Body of pancreas (tissue), 4 donors: ENCODE data around the gene BICD2. TPM values are rescaled to one million over a fixed set of nuclear protein-coding genes. Genes with fewer than 3 reads are reported as not detected.
"Not testable (repeated sequence)": the region's sequence is repeated elsewhere in the genome, so short reads cannot be mapped to it uniquely, and the experiment has no call there.

ENCODE experiments used
- ATAC-seq: fragments of 150-250 bp; one replicate; pipeline ENCODE4 v1.9.1; 2016
- DNase-seq, 4 donors: peaks; one replicate each; pipeline ENCODE4 v3.0.0-alpha.2; 2019
- H3K27ac ChIP-seq, 4 donors: fragments of 200-600 bp; sonication (generic); 1 replicate in 3 of 4; 2 replicates in 1 of 4; pipeline versions ENCODE4 v1.5.1 to v1.6.1; 2016 to 2019; ENCODE audit warnings: mild to moderate bottlenecking in 1 of 4, mixed read lengths in 1 of 4, moderate library complexity in 1 of 4
- H3K27me3 ChIP-seq, 2 donors: fragments of 200-600 bp; sonication (generic); one replicate each; pipeline ENCODE4 v1.6.0; 2016; ENCODE audit warnings: mild to moderate bottlenecking in 1 of 2
- H3K36me3 ChIP-seq, 2 donors: fragments of 200-600 bp; sonication (generic); replicated peaks in 1 of 2; 2 replicates each; pipeline ENCODE4 v1.5.1; 2016; ENCODE audit warnings: low read depth in 2 of 2; ENCODE audit not compliant: insufficient read depth in 1 of 2
- H3K4me1 ChIP-seq: fragments of 200-600 bp; sonication (generic); one replicate; pipeline ENCODE4 v1.6.0; 2016
- H3K4me3 ChIP-seq, 2 donors: fragments of 200-600 bp; sonication (generic); 1 replicate in 1 of 2; 2 replicates in 1 of 2; pipeline ENCODE4 v1.5.1; 2016 to 2019
- H3K9me3 ChIP-seq, 3 donors: fragments of 200-600 bp; sonication (generic); 1 replicate in 2 of 3; 2 replicates in 1 of 3; pipeline ENCODE4 v1.5.1; 2016
- CTCF ChIP-seq, 7 experiments: fragments of 450-650 bp in 4 of 7; fragments of 200-600 bp in 3 of 7; sonication (generic) in 3 of 7; IDR thresholded peaks; one replicate each; pipeline ENCODE4 v1.5.1; 2016 to 2019; ENCODE audit warnings: antibody characterized with exemption in 7 of 7
- POLR2A ChIP-seq, 3 donors: fragments of 450-650 bp; IDR thresholded peaks; one replicate each; pipeline ENCODE4 v1.6.1; 2016; ENCODE audit warnings: antibody characterized with exemption in 3 of 3, mild to moderate bottlenecking in 2 of 3
- WGBS, 2 donors: methylation state at CpG; one replicate each; pipeline ENCODE4 v1.1.5; 2017; 5-methylcytosine and 5-hydroxymethylcytosine counted together
- intact Hi-C: fragments of 100-400 bp; cut with DNase I; formaldehyde crosslinking; loops from one replicate; pipeline ENCODE4 v1.15.1; 2023
- total RNA-seq, 2 donors: library from RNA; depleted of rRNA; stranded (reverse); fragments of >200 nt; gene quantifications; one replicate each; pipeline ENCODE4 v1.1.0, GENCODE V29; 2016

The BICD2 gene
- total RNA-seq, 2 donors from 2014 or later: 16.1 to 16.8 TPM

- no peak for TF ChIP-seq CTCF (IDR thresholded peaks at IDR 0.05)
- no peak for TF ChIP-seq POLR2A (IDR thresholded peaks at IDR 0.05)
- Histone ChIP-seq H3K4me1 (peaks cover 28% of the 10 kb centered on the region), H3K27ac (no peak overlapping the region), H3K4me3 (no peak overlapping the region), H3K36me3 (no peaks in the 10 kb centered on the region), H3K27me3 (peaks cover 0 to 40% of the 10 kb centered on the region in 2 donors), H3K9me3 (no peaks in the 10 kb centered on the region)
- DNase-seq: no peak
- ATAC-seq: no peak
- intact Hi-C loops: no loop called here
- WGBS, 2 donors: 11 to 25% methylated on average over 19 to 44 of the region's 44 CpGs
These were observed 42.6 kb upstream of the BICD2 start for GRCh38 chr9:92807031-92807756.

GRCh38 chr9:92804727-92805126 is 40.1 kb upstream of the BICD2 start:
- H3K4me3 ChIP-seq: no peak overlapping the region
- no peak overlapping the region for H3K27ac ChIP-seq
- ATAC-seq: no peak
- 71 to 74% methylated on average over 6 of the region's 6 CpGs for WGBS, 2 donors
- intact Hi-C loops: no loop called here
- TF ChIP-seq POLR2A (IDR thresholded peaks at IDR 0.05) (no peak), CTCF (IDR thresholded peaks at IDR 0.05) (no peak)
- no peaks in the 10 kb centered on the region for H3K9me3 ChIP-seq
- H3K27me3 ChIP-seq: peaks cover 0 to 25% of the 10 kb centered on the region in 2 donors
- DNase-seq: no peak
- peaks cover 27% of the 10 kb centered on the region for H3K4me1 ChIP-seq
- H3K36me3 ChIP-seq: no peaks in the 10 kb centered on the region

- Histone ChIP-seq H3K27me3 (peaks cover 0 to 5% of the 10 kb centered on the region in 2 donors), H3K4me1 (peaks cover 6% of the 10 kb centered on the region), H3K4me3 (no peak overlapping the region), H3K36me3 (no peaks in the 10 kb centered on the region), H3K9me3 (no peaks in the 10 kb centered on the region), H3K27ac (no peak overlapping the region)
- intact Hi-C loops: no loop called here
- no peak for ATAC-seq
- DNase-seq: no peak
- 82 to 94% methylated on average over 8 to 11 of the region's 11 CpGs for WGBS, 2 donors
- TF ChIP-seq POLR2A (IDR thresholded peaks at IDR 0.05) (no peak), CTCF (IDR thresholded peaks at IDR 0.05) (no peak)
These were observed 33.7 kb upstream of the BICD2 start for GRCh38 chr9:92798358-92798757.

- 26 to 33% methylated on average over 9 of the region's 9 CpGs for WGBS, 2 donors
- intact Hi-C loops, H3K27me3 ChIP-seq, H3K9me3 ChIP-seq, H3K36me3 ChIP-seq, DNase-seq, ATAC-seq, H3K4me1 ChIP-seq, H3K4me3 ChIP-seq, H3K27ac ChIP-seq: not testable (repeated sequence)
These were observed 31.7 kb upstream of the BICD2 start for GRCh38 chr9:92796337-92796804.

- no peak for TF ChIP-seq CTCF (IDR thresholded peaks at IDR 0.05)
- no peak for TF ChIP-seq POLR2A (IDR thresholded peaks at IDR 0.05)
- intact Hi-C loops: no loop called here
- DNase-seq (no peak), ATAC-seq (no peak)
- Histone ChIP-seq H3K36me3 (no peaks in the 10 kb centered on the region), H3K9me3 (no peaks in the 10 kb centered on the region), H3K4me3 (no peak overlapping the region), H3K4me1 (peaks cover 6% of the 10 kb centered on the region), H3K27me3 (peaks cover 0 to 5% of the 10 kb centered on the region in 2 donors), H3K27ac (no peak overlapping the region)
- 21 to 25% methylated on average over 9 of the region's 9 CpGs for WGBS, 2 donors
These were observed 31.1 kb upstream of the BICD2 start for GRCh38 chr9:92795598-92796336.
